HEK293 (cell line): ENCODE results near the gene TTC1.

Experiments used
- CTCF ChIA-PET: fragments of 350-600 bp; formaldehyde crosslinking; extraction: SDS; loops from one replicate; lab custom pipeline; 2021; ENCODE audit warnings: antibody characterized with exemption; lab: Yijun Ruan, JAX
- POLR2A ChIA-PET: fragments of 300-600 bp; formaldehyde crosslinking; extraction: SDS; loops from one replicate; lab custom pipeline; 2020; ENCODE audit warnings: antibody characterized with exemption, inconsistent platforms; lab: Yijun Ruan, JAX
- H3K27ac ChIP-seq: fragments of 200-500 bp; sonication (Bioruptor generic); 2 replicates; pipeline ENCODE4 v1.5.1; 2014; ENCODE audit warnings: low read depth, low read length, control low read depth, inconsistent platforms; ENCODE audit errors: extremely low read depth
- H3K36me3 ChIP-seq, 2 experiments: fragments of 200-500 bp in 1 of 2; sonication (Bioruptor generic) in 1 of 2; 1 replicate in 1 of 2; 2 replicates in 1 of 2; pipeline ENCODE4 v1.5.1; 2014 to 2017; ENCODE audit warnings: inconsistent platforms in 2 of 2, low read length in 2 of 2; ENCODE audit not compliant: control insufficient read depth in 2 of 2, insufficient read depth in 1 of 2
- H3K4me1 ChIP-seq: fragments of 200-500 bp; sonication (Bioruptor generic); 2 replicates; pipeline ENCODE4 v1.5.1; 2014; ENCODE audit warnings: mild to moderate bottlenecking, low read length, inconsistent platforms; ENCODE audit not compliant: control insufficient read depth, insufficient read depth
- H3K4me3 ChIP-seq: 2 replicates; pipeline ENCODE4 v1.5.1; 2011; ENCODE audit warnings: low read depth, mild to moderate bottlenecking, control low read depth, low read length, moderate library complexity
- H3K9me3 ChIP-seq: fragments of 200-500 bp; sonication (Bioruptor generic); 2 replicates; pipeline ENCODE4 v1.5.1; 2014; ENCODE audit warnings: low read depth, low read length, inconsistent platforms; ENCODE audit not compliant: control insufficient read depth, insufficient read depth
- OVOL3 ChIP-seq: fragments of 450-650 bp; formaldehyde crosslinking; IDR thresholded peaks from 2 replicates; pipeline ENCODE4 v1.5.1; 2016; ENCODE audit warnings: missing biosample characterization, missing genetic modification characterization
- PATZ1 ChIP-seq: fragments of 450-650 bp; formaldehyde crosslinking; IDR thresholded peaks from 2 replicates; pipeline ENCODE4 v1.5.1; 2016; ENCODE audit warnings: missing biosample characterization, missing genetic modification characterization
- RBAK ChIP-seq: fragments of 450-650 bp; formaldehyde crosslinking; IDR thresholded peaks from 2 replicates; pipeline ENCODE4 v1.5.1; 2016; ENCODE audit warnings: missing biosample characterization, missing genetic modification characterization
- SCRT1 ChIP-seq: fragments of 450-650 bp; formaldehyde crosslinking; IDR thresholded peaks from 2 replicates; pipeline ENCODE4 v1.5.1; 2016; ENCODE audit warnings: missing biosample characterization, missing genetic modification characterization, borderline replicate concordance
- SCRT2 ChIP-seq: fragments of 450-650 bp; formaldehyde crosslinking; IDR thresholded peaks from 2 replicates; pipeline ENCODE4 v1.5.1; 2016; ENCODE audit warnings: missing biosample characterization, missing genetic modification characterization
- YY1 ChIP-seq: fragments of 450-650 bp; formaldehyde crosslinking; IDR thresholded peaks from 2 replicates; pipeline ENCODE4 v1.5.1; 2018; ENCODE audit warnings: missing biosample characterization, missing genetic modification characterization
- YY2 ChIP-seq: fragments of 450-650 bp; formaldehyde crosslinking; IDR thresholded peaks from 2 replicates; pipeline ENCODE4 v1.5.1; 2016; ENCODE audit warnings: missing biosample characterization, missing genetic modification characterization
- ZBTB17 ChIP-seq: fragments of 450-650 bp; formaldehyde crosslinking; IDR thresholded peaks from 2 replicates; pipeline ENCODE4 v1.5.1; 2016; ENCODE audit warnings: missing biosample characterization, missing genetic modification characterization
- ZBTB26 ChIP-seq: fragments of 450-650 bp; formaldehyde crosslinking; optimal IDR thresholded peaks from 2 replicates; pipeline ENCODE3; 2016; ENCODE audit warnings: missing biosample characterization, mild to moderate bottlenecking, missing genetic modification characterization
- ZNF114 ChIP-seq: fragments of 450-650 bp; formaldehyde crosslinking; IDR thresholded peaks from 2 replicates; pipeline ENCODE4 v1.5.0; 2017; ENCODE audit warnings: missing biosample characterization, missing genetic modification characterization
- ZNF133 ChIP-seq: fragments of 450-650 bp; formaldehyde crosslinking; IDR thresholded peaks from 2 replicates; pipeline ENCODE4 v1.5.1; 2016; ENCODE audit warnings: missing biosample characterization, missing genetic modification characterization
- ZNF2 ChIP-seq: fragments of 450-650 bp; formaldehyde crosslinking; IDR thresholded peaks from 2 replicates; pipeline ENCODE4 v1.5.1; 2016; ENCODE audit warnings: missing biosample characterization, missing genetic modification characterization
- ZNF239 ChIP-seq: fragments of 450-650 bp; formaldehyde crosslinking; IDR thresholded peaks from 2 replicates; pipeline ENCODE4 v1.5.1; 2016; ENCODE audit warnings: missing biosample characterization, missing genetic modification characterization
- ZNF362 ChIP-seq: fragments of 450-650 bp; formaldehyde crosslinking; IDR thresholded peaks from 2 replicates; pipeline ENCODE4 v1.5.1; 2016; ENCODE audit warnings: missing biosample characterization, missing genetic modification characterization
- ZNF37A ChIP-seq: fragments of 450-650 bp; IDR thresholded peaks from 2 replicates; pipeline ENCODE4 v1.5.1; 2018; ENCODE audit warnings: missing biosample characterization, missing genetic modification characterization
- ZNF426 ChIP-seq: fragments of 450-650 bp; formaldehyde crosslinking; IDR thresholded peaks from 2 replicates; pipeline ENCODE4 v1.5.1; 2017; ENCODE audit warnings: missing biosample characterization, missing genetic modification characterization, mild to moderate bottlenecking, inconsistent platforms, moderate library complexity
- ZNF473 ChIP-seq: fragments of 450-650 bp; formaldehyde crosslinking; IDR thresholded peaks from 2 replicates; pipeline ENCODE4 v1.5.1; 2017; ENCODE audit warnings: missing biosample characterization, missing genetic modification characterization
- ZNF488 ChIP-seq: fragments of 450-650 bp; formaldehyde crosslinking; IDR thresholded peaks from 2 replicates; pipeline ENCODE4 v1.5.1; 2016; ENCODE audit warnings: missing biosample characterization, missing genetic modification characterization
- ZNF544 ChIP-seq: fragments of 450-650 bp; formaldehyde crosslinking; IDR thresholded peaks from 2 replicates; pipeline ENCODE4 v1.5.0; 2017; ENCODE audit warnings: missing biosample characterization, missing genetic modification characterization
- ZNF555 ChIP-seq: fragments of 450-650 bp; formaldehyde crosslinking; conservative IDR thresholded peaks from 2 replicates; pipeline ENCODE4 v1.5.1; 2017; ENCODE audit warnings: missing biosample characterization, mild to moderate bottlenecking, missing genetic modification characterization, inconsistent platforms
- ZNF621 ChIP-seq: fragments of 450-650 bp; formaldehyde crosslinking; IDR thresholded peaks from 2 replicates; pipeline ENCODE4 v1.5.1; 2017; ENCODE audit warnings: missing biosample characterization, missing genetic modification characterization
- ZNF704 ChIP-seq: fragments of 450-650 bp; formaldehyde crosslinking; IDR thresholded peaks from 2 replicates; pipeline ENCODE4 v1.5.1; 2016; ENCODE audit warnings: missing biosample characterization, missing genetic modification characterization
- ZNF76 ChIP-seq: fragments of 450-650 bp; formaldehyde crosslinking; IDR thresholded peaks from 2 replicates; pipeline ENCODE4; 2016; ENCODE audit warnings: low read depth, missing biosample characterization, missing genetic modification characterization, borderline replicate concordance
- ZSCAN30 ChIP-seq: fragments of 450-650 bp; IDR thresholded peaks from 2 replicates; pipeline ENCODE4 v1.5.1; 2018; ENCODE audit warnings: missing biosample characterization, mild to moderate bottlenecking, missing genetic modification characterization, moderate library complexity
- ZSCAN4 ChIP-seq: fragments of 450-650 bp; formaldehyde crosslinking; IDR thresholded peaks from 2 replicates; pipeline ENCODE4 v1.5.1; 2017; ENCODE audit warnings: missing biosample characterization, missing genetic modification characterization

Gene TTC1

GRCh38 chr5:160084144-160084543, 75.2 kb downstream of the TTC1 start:
- ChIA-PET CTCF (interaction anchor here (0.7 to 3.3 kb wide), 3 partner anchors 62 to 356 kb away, joined by 3 to 17 read pairs (median 3); no protein-coding TSS in a partner anchor), POLR2A (no interaction called here)
- TF ChIP-seq SCRT2, result no peak
- no peak for TF ChIP-seq OVOL3 (tag by site-specific recombination)
- no peak for TF ChIP-seq YY2
- TF ChIP-seq ZSCAN30 (tag by site-specific recombination), result no peak
- no peak for TF ChIP-seq RBAK (tag by site-specific recombination)
- TF ChIP-seq ZNF133 (tag by site-specific recombination), result no peak
- TF ChIP-seq ZNF76 (tag by site-specific recombination), result no peak
- no peak for TF ChIP-seq ZNF114
- TF ChIP-seq YY1 (tag by site-specific recombination), result no peak
- no peak for TF ChIP-seq ZNF544 (tag by site-specific recombination)
- TF ChIP-seq ZNF239 (tag by site-specific recombination), result no peak
- no peak for TF ChIP-seq ZNF37A (tag by site-specific recombination)
- TF ChIP-seq ZNF362 (tag by site-specific recombination), result no peak
- TF ChIP-seq ZBTB26 (tag by site-specific recombination), result no peak
- TF ChIP-seq ZNF473 (tag by site-specific recombination), result no peak
- Histone ChIP-seq H3K4me3 (no peak overlapping the region), H3K4me1 (peaks cover 4% of the 10 kb centered on the region), H3K9me3 (no peaks in the 10 kb centered on the region), H3K27ac (no peak overlapping the region), H3K36me3 (no peaks in the 10 kb centered on the region)

- peaks cover 0 to 3% of the 10 kb centered on the region in 2 experiments; a peak in 1 of 3 replicates for H3K36me3 ChIP-seq
- no peak overlapping the region for H3K27ac ChIP-seq
- no peak overlapping the region for H3K4me3 ChIP-seq
- H3K4me1 ChIP-seq, result no peaks in the 10 kb centered on the region
- ChIA-PET POLR2A (no interaction called here), CTCF (interaction anchor here (0.6 to 0.7 kb wide), 2 partner anchors 336 to 591 kb away, joined by 3 to 4 read pairs; no protein-coding TSS in a partner anchor)
- no peaks in the 10 kb centered on the region for H3K9me3 ChIP-seq
- no peak for TF ChIP-seq ZNF426 (tag by site-specific recombination)
- TF ChIP-seq ZNF2 (tag by site-specific recombination), result no peak
- no peak for TF ChIP-seq ZBTB17 (tag by site-specific recombination)
- no peak for TF ChIP-seq ZSCAN4
- TF ChIP-seq ZNF555 (tag by site-specific recombination), result no peak
Measured at GRCh38 chr5:160087199-160087598, 78.3 kb downstream of the TTC1 start.

- H3K4me3 ChIP-seq, result no peak overlapping the region
- H3K27ac ChIP-seq, result no peak overlapping the region
- CTCF ChIA-PET, result interaction anchor here (1.3 kb wide), 1 partner anchor 8 kb away, joined by 6 read pairs; no protein-coding TSS in a partner anchor
- POLR2A ChIA-PET, result no interaction called here
- no peaks in the 10 kb centered on the region for H3K9me3 ChIP-seq
- no peaks in the 10 kb centered on the region for H3K4me1 ChIP-seq
- H3K36me3 ChIP-seq, result peaks cover 6 to 19% of the 10 kb centered on the region in 2 experiments; a peak in 1 of 3 replicates
- TF ChIP-seq PATZ1 (tag by site-specific recombination), result no peak
- TF ChIP-seq SCRT1 (tag by site-specific recombination), result no peak
- no peak for TF ChIP-seq ZNF621 (tag by site-specific recombination)
- no peak for TF ChIP-seq ZNF488 (tag by site-specific recombination)
- no peak for TF ChIP-seq ZNF704 (tag by site-specific recombination)
Measured at GRCh38 chr5:160088805-160089204, 79.9 kb downstream of the TTC1 start.
